ENCODE data around the gene BAZ2B.
"Not testable (repeated sequence)": the region's sequence is repeated elsewhere in the genome, so short reads cannot be mapped to it uniquely, and the experiment has no call there.

The BAZ2B gene

GRCh38 chr2:159573294-159573693, 43.1 kb downstream of the BAZ2B start:
- DNase-seq = no peak

GRCh38 chr2:159572459-159572858, 43.9 kb downstream of the BAZ2B start:
- DNase-seq = no peak

GRCh38 chr2:159571540-159572260, 44.6 kb downstream of the BAZ2B start:
- DNase-seq = no peak

DNA sequence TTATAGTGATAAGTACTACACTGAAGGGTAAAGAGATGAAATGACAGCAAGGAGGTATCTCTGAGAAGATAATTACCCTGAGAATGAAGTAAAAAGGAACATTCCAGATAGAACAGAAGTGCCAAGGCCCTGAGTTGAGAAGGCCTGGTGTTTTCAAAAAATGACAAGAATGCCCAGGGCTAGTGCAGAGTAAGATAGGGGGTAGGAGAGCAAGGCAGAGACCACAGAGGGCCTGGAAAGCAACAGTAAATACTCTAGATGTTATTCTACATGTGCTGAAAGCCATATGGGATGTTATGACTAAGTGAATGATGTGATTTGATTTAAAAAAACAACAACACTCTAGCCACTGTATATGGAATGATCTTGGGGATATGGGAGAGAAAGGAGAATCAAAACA, 52.3 kb downstream of the BAZ2B start:
- DNase-seq = peak; percentile 67

DNA sequence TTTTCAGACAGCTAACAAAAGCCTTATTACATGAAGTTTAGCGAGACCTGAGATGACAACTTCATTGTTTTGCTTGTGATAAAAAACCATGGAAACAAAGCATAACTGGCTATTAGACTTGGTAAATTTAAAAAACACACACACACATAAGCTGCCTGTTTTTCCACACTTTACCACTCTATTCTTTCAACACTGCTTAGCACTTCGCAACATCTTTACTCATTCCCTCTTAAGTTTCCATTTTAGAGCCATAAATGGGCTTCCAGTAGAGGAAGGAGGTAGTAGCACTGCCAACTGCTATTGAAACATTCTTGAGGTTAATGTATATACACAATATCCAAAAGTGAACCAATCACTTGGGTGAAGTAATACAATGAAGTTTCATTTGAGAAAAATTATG, 54.1 kb downstream of the BAZ2B start:
- DNase-seq = no peak

- no peak for DNase-seq
Measured at GRCh38 chr2:159561786-159562185, 54.6 kb downstream of the BAZ2B start.

DNA sequence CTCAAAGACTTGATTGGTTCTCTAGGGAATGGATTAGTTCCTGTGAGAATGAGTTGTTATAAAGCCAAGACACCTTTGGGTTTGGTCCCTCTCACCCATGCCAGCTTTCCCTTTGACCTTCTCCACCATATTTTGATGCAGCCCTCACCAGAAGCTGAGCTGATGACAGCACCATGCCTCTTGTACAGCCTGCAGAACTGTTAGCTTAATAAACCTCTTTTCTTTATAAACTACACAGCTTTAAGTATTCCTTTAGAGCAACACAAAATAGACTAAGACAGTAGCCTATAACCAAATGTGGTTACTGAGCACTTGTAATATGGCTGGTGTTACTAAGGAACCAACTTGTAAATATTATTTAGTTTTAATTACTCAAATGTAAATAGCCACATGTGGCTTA, 55.1 kb downstream of the BAZ2B start:
- no peak for DNase-seq

- DNase-seq = no peak
Measured at GRCh38 chr2:159559034-159559433, 57.3 kb downstream of the BAZ2B start.

GRCh38 chr2:159558479-159558878, 57.9 kb downstream of the BAZ2B start:
- no peak for DNase-seq

DNA sequence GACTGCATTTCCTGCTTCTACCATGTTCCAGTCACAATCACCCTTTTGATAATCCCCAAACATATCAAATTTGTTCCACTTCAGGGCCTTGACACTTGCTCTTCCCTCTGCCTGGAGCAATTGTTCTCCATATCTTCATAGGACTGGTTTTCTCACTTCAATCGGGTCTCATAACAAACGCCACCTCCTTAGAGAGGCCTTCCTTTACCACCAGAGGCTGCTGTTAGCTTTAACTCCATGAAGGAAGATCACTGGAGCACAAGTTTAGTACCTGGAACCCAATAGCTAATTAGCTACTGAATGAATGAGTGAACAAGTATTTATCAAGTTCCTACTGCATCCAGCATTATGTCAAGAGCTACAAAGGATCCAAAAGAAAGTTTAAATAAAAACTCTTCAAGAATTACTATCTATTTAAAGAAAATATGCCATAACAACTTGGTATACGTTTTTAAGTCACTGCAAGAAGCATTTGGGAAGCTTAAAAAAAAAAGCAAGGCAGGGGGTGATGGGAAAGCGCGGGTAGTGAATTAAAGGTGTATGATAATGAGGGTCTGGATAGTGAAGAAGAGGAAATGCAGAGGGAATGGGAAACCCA, 58.8 kb downstream of the BAZ2B start:
- DNase-seq = no peak

DNA sequence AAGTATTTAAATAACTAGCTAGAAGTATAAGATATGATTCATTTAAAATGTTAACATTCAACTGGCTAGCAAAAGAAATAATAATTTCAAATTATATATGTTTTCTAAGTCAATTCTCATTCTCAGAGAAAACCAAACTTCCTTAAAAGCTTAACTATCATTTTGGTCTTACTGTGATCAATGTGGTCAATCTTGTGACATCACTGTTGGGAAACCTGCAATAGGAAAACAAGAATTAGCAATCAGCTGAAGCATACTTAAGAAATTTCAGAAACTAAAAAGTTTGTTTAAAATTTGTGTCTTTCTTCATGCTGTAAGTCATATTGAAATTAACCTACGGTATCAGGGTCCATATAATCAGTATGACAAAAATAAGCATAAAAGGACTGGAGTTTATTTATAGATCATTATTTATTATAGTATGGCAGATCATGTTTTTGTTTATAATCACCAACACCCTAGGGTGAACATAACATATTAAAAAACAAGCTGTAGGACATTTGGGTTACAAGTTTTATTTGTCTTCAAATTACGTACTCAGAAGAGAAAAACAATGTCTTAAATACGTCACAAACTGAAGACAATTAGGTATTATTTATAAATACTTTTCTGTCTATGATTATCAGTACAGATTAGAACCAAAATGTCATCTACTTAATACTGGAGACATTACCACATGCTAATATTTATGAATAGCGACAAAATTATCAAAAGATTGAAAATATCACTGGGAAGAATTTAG, 60.5 kb downstream of the BAZ2B start:
- no peak for DNase-seq

- no peak for DNase-seq
Measured at GRCh38 chr2:159553727-159554126, 62.6 kb downstream of the BAZ2B start.

- DNase-seq = no peak
Measured at GRCh38 chr2:159551806-159552205, 64.5 kb downstream of the BAZ2B start.

DNA sequence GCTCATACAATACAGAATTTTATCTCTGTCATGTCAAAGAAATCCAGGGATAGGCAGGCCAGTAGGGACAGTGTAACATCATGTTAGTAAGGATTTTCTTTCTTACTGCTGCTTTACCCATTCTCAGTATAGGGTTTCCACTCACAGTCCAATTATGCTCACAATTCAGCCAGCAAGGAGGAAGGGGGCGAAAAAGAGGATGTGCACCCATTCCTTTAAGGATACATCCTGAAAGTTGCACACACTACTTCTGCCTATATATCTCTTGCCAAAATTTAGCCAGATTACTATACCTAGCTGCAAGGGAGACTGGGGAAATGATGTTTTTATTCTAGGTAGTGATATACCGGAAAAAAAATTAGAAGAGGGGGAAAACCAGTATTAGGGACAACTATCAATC, 66.1 kb downstream of the BAZ2B start:
- no peak for DNase-seq

GRCh38 chr2:159549234-159549633, 67.1 kb downstream of the BAZ2B start:
- no peak for DNase-seq

GRCh38 chr2:159546716-159547430, 69.5 kb downstream of the BAZ2B start:
- DNase-seq = no peak

- DNase-seq = no peak
Measured at GRCh38 chr2:159546039-159546438, 70.3 kb downstream of the BAZ2B start.

DNA sequence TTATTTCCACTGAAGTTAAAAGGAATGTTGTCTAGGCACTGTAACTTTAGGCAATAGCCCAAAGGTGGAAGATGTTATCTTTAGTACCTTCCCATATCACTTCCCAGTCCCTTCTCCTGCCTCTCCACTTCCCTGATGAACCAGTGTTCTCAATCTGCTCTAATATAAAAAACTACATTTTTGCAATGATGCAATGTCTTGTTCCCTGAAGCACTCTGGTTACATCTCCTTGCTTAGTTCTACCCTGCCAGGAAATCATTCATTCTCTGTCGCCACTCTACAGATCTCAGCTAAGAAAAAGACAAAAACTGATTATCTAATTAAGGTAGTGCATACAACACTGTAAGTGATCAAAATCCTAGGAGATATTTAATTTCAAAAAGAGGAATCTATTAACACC, 71.3 kb downstream of the BAZ2B start:
- no peak for DNase-seq

DNA sequence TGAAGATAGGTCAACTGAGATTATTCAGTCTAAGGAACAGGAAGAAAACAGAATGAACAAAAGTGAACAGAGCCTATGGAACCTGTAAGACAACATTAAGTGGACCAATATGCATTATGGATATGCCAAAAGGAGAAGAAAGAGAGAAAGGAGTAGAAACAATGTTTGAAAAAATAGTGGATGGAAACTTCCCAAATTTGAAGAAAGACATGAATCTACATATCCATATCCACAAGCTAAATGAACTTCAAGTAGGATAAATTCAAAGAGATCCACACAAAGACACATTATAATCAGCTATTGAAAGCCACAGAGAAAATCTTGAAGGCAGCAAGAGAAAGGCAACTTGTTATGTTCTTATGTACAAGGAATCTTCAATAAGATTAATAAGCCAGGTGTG, 74.2 kb downstream of the BAZ2B start:
- DNase-seq = no peak

DNA sequence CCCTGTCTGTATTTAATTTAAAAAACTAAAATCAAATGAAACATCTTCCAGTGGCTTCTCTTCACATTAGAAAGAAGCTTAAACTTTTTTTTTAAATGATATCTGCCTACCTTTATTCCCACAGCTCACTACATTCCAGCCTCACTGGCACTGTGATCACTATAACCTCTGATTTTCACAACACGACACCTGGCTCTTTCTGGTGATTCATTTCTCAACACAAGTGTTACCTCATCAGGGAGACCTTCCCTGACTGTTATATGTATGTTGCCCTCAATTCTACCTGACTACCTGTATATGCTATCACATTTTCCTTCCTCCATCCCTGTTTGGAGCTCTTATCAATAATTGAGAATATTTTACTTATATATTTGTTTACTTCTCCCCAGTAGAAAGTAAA, 76.6 kb downstream of the BAZ2B start:
- no peak for DNase-seq

DNA sequence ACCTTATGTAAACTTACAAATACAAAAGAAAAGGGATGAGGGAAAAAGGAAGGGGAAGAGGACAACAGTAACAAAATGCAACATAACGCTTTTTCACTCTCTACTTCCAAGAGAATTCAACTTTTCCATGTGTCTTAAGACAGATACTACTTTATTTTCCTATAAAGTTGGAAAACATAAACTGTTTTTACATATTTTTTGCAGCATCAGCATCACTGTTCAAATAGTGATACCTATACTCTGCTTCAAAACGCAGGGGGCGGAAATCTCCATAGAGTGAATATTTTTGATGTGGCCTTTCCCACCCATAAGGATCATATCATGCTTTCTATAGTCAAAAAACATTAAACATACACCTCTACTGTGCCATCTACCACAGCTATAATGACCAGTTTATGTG, 77.5 kb downstream of the BAZ2B start:
- DNase-seq = no peak

GRCh38 chr2:159535261-159535660, 81.1 kb downstream of the BAZ2B start:
- not testable (repeated sequence) for DNase-seq

DNA sequence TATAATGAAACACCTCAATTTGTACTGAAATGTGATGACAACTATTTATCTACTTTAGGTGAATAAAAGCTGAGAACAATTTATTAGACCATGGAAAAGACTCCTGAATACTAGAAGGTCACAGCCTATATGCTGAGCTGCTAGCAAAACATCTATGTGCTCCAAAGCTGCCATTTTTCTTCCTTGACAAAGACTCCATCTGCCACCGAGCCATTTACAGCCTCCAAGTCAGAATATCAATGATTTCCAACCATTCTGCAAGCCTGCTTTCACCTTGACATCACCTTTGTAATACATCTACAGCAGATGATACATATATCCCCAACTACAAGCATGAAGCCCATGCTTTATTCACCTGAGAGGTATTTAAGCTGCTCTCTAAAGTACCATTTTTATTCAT, 84.9 kb downstream of the BAZ2B start:
- DNase-seq = no peak

GRCh38 chr2:159526433-159526832, 89.9 kb downstream of the BAZ2B start:
- DNase-seq = no peak

Data from islet precursor cell (in vitro differentiated cells).